GM13976 (cell line): ENCODE results near the gene PDLIM5.

ENCODE experiments used
- DNase-seq: peaks from one replicate; pipeline ENCODE4 v3.0.0; 2012; ENCODE audit warnings: low spot score
- CTCF ChIP-seq: IDR thresholded peaks from 2 replicates; pipeline ENCODE4 v1.5.1; 2012; ENCODE audit warnings: borderline replicate concordance, mild to moderate bottlenecking; ENCODE audit not compliant: insufficient read depth; ENCODE audit errors: extremely low read depth, missing control alignments, control extremely low read depth
- in situ Hi-C: fragments of 300-500 bp; cut with MboI; formaldehyde crosslinking; loops from one replicate; pipeline ENCODE4 v1.12.0; 2022; ENCODE audit warnings: low sequenced_read_pairs, mixed read lengths, inconsistent platforms; ENCODE audit not compliant: unreplicated experiment

The PDLIM5 gene

GRCh38 chr4:94409962-94410361, 41.8 kb upstream of the PDLIM5 start:
- DNase-seq = no peak
- in situ Hi-C loops = loop anchor here (5.0 kb wide), 1 partner anchor 187 kb away; no protein-coding TSS in a partner anchor
- TF ChIP-seq CTCF = no peak

GRCh38 chr4:94410678-94411206, 41.0 kb upstream of the PDLIM5 start:
- TF ChIP-seq CTCF = no peak
- DNase-seq = no peak
- in situ Hi-C loops = no loop called here

GRCh38 chr4:94411296-94411695, 40.4 kb upstream of the PDLIM5 start:
- in situ Hi-C loops = no loop called here
- no peak for TF ChIP-seq CTCF

GRCh38 chr4:94412019-94412657, 39.6 kb upstream of the PDLIM5 start:
- in situ Hi-C loops = no loop called here
- TF ChIP-seq CTCF = no peak
- no peak for DNase-seq

More at GRCh38 chr4:94411296-94411695, 40.4 kb upstream of the PDLIM5 start:
- DNase-seq = no peak

GRCh38 chr4:94412658-94413038, 39.1 kb upstream of the PDLIM5 start:
- TF ChIP-seq CTCF = no peak
- in situ Hi-C loops = no loop called here
- no peak for DNase-seq

GRCh38 chr4:94413085-94413840, 38.5 kb upstream of the PDLIM5 start:
- TF ChIP-seq CTCF = no peak
- in situ Hi-C loops = no loop called here

More at GRCh38 chr4:94413085-94413840, 38.5 kb upstream of the PDLIM5 start:
- DNase-seq = no peak
